Fibroblast of villous mesenchyme (primary cell): ENCODE data around the gene KLK8. TPM values are rescaled to one million over a fixed set of nuclear protein-coding genes. Genes with fewer than 3 reads are reported as not detected.

ENCODE experiments used
- DNase-seq: peaks from one replicate; pipeline ENCODE4 v3.0.0-alpha.2; 2010; ENCODE audit warnings: low read depth
- H3K4me3 ChIP-seq: 2 replicates; pipeline ENCODE4 v1.5.1; 2011; ENCODE audit warnings: low read depth, mild to moderate bottlenecking, low read length
- total RNA-seq: library from RNA; depleted of rRNA; stranded (reverse); fragments of >200 nt; gene quantifications from 2 replicates; pipeline ENCODE4 v1.2.3, GENCODE V29; 2012
- TF ChIP-seq, protein P1 (sequence below): IDR thresholded peaks from 2 replicates; pipeline ENCODE4 v1.5.1; 2012; ENCODE audit warnings: low read depth, mild to moderate bottlenecking, low read length; ENCODE audit not compliant: insufficient read depth

The KLK8 gene, protein sequence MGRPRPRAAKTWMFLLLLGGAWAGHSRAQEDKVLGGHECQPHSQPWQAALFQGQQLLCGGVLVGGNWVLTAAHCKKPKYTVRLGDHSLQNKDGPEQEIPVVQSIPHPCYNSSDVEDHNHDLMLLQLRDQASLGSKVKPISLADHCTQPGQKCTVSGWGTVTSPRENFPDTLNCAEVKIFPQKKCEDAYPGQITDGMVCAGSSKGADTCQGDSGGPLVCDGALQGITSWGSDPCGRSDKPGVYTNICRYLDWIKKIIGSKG
- total RNA-seq = not detected in 2 replicates

DNA sequence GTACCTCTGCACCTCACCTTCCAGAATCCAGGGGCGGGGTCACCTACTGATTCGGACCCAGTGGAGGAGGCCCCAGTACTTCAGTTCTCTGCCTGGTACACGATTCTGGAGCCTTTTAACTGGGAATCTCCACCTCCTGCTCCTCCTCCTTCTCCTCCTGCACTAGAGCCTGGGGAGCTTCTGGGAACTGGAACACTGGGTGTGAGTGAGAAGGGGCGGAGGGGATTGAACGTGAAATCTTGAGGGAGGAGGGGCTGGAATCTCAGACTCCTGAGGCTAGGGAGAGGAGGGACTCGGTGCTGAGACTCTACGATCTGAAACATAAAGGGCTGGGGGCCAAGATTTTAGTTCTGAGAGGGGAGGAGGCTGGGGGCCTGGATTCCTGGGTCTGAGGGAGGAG, at the start of gene KLK8:
KLK8 (minus strand) TSS at position 90 of the 400 bp plus-strand sequence. CDS start 437 bp downstream, outside the sequence.
- TF ChIP-seq, protein P1, sequence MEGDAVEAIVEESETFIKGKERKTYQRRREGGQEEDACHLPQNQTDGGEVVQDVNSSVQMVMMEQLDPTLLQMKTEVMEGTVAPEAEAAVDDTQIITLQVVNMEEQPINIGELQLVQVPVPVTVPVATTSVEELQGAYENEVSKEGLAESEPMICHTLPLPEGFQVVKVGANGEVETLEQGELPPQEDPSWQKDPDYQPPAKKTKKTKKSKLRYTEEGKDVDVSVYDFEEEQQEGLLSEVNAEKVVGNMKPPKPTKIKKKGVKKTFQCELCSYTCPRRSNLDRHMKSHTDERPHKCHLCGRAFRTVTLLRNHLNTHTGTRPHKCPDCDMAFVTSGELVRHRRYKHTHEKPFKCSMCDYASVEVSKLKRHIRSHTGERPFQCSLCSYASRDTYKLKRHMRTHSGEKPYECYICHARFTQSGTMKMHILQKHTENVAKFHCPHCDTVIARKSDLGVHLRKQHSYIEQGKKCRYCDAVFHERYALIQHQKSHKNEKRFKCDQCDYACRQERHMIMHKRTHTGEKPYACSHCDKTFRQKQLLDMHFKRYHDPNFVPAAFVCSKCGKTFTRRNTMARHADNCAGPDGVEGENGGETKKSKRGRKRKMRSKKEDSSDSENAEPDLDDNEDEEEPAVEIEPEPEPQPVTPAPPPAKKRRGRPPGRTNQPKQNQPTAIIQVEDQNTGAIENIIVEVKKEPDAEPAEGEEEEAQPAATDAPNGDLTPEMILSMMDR = no peak
- no peak for DNase-seq
- no peak within 1 kb of the TSS for H3K4me3 ChIP-seq

DNA sequence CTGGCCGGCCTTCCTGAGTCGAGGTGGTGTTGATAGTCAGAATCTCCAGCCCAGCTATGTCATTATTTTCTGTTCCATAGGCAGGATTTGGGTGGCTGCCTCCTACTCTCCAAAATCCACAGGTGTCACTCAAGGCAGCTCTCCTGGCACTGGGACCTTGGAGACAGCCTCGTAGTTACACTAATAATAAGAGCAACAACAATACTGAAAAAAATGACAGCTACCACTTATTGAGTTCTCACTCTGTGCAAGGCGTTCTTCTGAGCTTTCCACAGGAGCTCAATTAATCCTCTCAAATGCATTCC, 45.6 kb upstream of the KLK8 start:
- TF ChIP-seq, protein P1 = no peak
- DNase-seq = no peak
- H3K4me3 ChIP-seq = no peak overlapping the region

GRCh38 chr19:51044327-51044726, 42.9 kb upstream of the KLK8 start:
- no peak overlapping the region for H3K4me3 ChIP-seq
- TF ChIP-seq, protein P1 = no peak
- no peak for DNase-seq

GRCh38 chr19:51043497-51043896, 42.1 kb upstream of the KLK8 start:
- no peak for DNase-seq
- no peak overlapping the region for H3K4me3 ChIP-seq
- TF ChIP-seq, protein P1 = no peak

DNA sequence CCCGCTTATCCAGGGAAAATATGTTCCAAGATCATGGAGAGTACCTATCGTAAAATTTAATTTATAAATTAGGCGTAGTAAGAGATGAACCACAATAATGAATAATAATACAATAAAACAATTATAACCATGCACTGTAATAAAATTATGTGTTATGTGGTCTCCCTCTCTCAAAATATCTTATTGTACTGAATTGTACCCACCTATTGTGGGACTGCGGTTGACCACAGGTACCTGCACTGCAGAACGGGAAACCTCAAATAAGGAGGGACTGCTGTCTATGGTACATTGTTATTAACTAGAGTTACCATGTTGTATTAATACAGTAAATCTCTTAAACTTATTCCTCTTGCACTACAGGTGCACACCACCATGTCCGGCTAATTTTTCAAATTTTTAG, 38.7 kb upstream of the KLK8 start:
- no peak overlapping the region for H3K4me3 ChIP-seq
- DNase-seq = no peak
- TF ChIP-seq, protein P1 = no peak

DNA sequence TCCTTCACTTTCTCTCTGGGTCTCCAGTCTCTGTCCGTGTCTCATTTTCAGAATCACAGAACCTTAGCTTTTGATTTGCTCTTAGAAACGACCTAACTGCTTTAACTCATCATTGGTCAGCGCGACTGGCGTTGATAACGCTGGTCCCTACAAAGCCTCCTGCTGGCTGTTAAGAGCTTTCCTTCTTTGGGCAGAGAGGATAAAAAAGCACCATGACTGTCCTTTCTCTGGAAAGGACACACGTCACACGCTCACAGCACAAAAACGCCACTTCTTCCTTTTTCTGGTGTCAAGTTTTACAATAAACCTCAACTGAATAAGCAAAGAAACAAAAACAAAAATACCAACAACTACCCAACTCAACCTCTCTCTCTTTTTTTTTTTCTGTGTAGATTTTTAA, 35.1 kb upstream of the KLK8 start:
- H3K4me3 ChIP-seq = no peak overlapping the region
- DNase-seq = no peak
- TF ChIP-seq, protein P1 = no peak

DNA sequence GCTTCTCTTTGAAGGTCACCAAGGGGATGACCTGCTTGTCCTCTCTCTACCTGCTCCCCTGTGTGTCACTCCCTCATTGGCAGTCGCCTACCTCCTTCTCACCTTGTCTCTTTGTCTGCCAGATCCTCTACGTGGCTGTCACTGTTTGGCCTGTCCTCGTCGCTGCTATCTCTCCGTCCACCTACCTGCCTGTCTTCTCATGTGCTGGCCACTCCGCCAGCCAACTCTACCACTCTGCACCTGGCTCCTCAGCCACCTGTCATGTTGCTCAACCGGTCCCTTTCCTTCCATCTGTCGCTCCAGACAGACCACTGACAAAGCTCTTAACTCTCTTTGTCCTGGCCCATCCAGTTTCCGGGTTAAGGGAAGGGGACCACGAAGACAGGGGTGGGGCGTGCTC, 33.3 kb upstream of the KLK8 start, which contains the start of gene KLK12:
KLK12 (minus strand) TSS at position 299 of the 400 bp plus-strand sequence. CDS start 381 bp downstream, outside the sequence.
- H3K4me3 ChIP-seq = no peak within 1 kb of the TSS
- DNase-seq = no peak
- TF ChIP-seq, protein P1 = no peak
